Eye (tissue), 1 donor: Measurements from ENCODE around the gene MED10.

ENCODE experiments used
- DNase-seq: peaks from one replicate; pipeline ENCODE4 v3.0.0-alpha.2; 2015

The MED10 gene

DNA sequence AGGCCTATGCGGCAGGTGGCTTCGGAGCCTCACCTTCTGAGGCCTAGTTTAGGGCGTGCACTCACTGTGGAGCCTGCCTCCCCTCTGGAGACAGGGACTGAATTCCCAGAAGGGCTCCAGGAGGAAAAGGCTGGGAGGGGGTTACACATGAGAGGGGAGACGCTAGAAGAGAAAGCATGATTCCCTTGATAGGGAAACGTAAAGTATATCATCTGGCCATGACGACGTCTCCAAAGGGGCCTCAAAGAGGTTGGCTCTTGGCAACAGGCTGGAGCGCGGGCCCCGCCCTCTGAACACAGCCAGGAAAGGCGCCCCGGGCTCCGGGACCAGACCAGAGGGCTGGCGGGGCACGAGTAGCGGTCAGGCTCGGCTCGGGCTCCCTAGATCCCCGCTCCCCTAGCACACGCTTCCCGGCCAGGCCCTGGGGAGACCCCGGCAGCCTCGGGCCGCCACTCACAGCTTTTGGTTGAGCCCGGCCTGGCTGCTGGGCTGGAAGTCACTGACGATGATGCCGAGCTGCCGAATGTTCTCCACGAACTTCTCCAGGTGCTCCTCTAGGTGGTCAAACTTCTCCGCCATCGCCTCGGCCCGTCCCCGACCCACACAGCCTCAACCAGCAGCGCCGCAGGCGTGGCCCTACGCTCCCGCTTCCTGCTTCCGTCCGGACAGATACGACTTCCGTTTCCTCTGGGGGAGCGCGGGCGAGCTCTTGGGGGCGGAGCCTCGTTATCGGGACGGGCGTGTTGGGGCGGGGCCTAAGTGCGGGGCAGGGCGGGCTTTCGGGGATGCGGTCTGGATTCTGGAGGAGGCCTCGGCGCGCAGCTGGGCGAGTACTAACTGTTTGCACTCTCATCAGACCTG lies at the start of gene MED10:
Gene MED10 (minus strand): TSS at position 643 of the 861 bp plus-strand sequence. CDS start 64 bp downstream, at position 579.
- peak; percentile 97 for DNase-seq

GRCh38 chr5:6427694-6428093 lies 49.3 kb upstream of the MED10 start:
- no peak for DNase-seq

- no peak for DNase-seq
Observed at GRCh38 chr5:6424700-6425099, 46.4 kb upstream of the MED10 start.

DNA sequence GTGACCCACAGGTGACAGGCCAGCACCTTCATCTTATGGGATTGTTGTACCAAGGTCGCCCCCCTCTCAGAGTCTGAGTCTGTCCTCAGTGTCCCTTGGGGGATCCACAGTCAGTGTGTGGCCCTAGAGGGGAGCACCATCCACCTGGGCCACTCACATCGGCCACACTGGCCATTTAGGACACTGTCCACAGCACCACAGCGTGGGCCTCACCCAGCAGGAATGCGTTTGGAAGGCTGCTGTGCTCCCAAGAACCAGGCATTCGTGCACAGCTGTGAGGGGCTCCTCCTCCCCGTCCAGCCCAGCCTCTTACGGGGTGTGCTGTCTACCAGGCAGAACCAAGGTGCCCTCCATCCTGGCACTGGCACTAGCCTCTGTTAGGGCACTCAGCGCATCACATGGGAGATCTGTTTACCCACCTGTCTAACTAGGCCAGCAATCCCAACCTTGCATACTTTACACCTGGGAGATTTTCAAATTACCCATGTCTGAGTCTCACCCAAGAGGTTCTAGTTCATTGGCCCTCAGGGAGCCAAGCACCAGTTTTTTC lies 45.8 kb upstream of the MED10 start:
- DNase-seq = no peak

GRCh38 chr5:6423327-6424109 lies 45.2 kb upstream of the MED10 start:
- no peak for DNase-seq

GRCh38 chr5:6419340-6419852 lies 41.0 kb upstream of the MED10 start:
- no peak for DNase-seq

DNA sequence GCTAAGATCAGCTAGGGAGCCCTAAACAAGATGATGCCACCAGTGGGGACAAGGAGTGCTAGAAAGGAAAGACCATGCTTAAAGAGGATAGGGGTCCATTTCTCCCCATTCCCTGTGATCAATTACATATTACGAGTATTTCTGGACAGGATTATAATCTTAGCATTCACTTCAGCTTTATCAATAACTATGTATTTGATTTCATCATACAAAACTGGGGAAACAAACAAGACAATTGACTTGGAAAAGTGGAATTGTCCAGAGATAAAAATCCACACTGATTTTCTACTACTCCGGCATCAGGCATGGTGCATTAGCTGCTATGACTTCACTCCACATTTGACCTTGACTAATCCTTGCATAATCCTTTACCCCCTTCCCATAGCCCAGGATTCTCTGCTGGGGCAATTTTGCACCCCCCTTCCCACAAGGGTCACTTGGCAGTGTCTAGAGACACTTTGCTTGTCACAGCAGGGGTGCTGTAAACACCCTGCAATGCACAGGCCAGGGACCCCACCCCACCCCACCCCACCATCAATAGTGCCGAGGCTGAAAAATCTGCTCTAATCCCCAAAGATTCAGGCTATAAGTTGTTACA lies 40.4 kb upstream of the MED10 start:
- no peak for DNase-seq

- DNase-seq = no peak
Observed at GRCh38 chr5:6417657-6418056, 39.3 kb upstream of the MED10 start.

DNA sequence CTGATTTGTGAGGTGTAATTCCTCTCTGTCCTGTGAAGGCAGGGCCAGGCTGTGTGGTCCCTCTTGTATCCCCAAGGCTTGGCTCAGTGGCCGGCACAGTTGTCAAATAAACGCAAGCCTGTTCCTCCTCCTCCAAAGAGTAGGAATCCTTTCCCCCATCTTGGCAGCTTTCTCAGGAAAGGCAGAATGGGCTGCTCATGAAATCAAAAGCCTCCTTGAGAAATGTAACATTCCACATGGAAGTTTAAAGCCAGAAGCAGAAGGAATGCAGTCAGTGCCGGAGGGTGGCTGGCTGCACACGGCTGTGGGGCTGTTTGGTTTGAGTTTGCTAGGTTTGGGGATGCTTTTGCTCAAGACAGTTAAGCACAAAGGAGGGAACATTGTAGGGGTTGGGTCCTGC lies 34.5 kb upstream of the MED10 start:
- no peak for DNase-seq

DNA sequence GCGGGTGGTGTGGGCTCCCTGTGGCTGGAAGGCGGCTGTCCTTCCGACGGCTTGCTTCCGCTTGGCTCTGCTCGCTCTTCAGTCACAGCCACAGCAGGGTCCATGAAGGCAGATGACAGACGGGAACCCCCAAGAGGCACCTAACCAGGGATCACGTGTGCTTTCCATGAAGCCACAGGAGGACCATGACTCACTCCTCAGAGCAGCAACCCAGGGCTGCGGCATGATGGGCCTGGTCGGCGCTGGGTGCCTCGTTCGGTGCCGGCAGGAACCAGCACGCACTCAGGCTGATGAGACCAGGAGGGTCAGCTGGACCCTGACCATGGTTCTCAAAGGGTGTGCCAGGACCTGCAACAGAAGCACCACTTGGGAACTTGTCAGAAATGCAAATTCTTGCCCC lies 32.8 kb upstream of the MED10 start:
- DNase-seq = no peak

GRCh38 chr5:6410421-6410820 lies 32.1 kb upstream of the MED10 start:
- no peak for DNase-seq

DNA sequence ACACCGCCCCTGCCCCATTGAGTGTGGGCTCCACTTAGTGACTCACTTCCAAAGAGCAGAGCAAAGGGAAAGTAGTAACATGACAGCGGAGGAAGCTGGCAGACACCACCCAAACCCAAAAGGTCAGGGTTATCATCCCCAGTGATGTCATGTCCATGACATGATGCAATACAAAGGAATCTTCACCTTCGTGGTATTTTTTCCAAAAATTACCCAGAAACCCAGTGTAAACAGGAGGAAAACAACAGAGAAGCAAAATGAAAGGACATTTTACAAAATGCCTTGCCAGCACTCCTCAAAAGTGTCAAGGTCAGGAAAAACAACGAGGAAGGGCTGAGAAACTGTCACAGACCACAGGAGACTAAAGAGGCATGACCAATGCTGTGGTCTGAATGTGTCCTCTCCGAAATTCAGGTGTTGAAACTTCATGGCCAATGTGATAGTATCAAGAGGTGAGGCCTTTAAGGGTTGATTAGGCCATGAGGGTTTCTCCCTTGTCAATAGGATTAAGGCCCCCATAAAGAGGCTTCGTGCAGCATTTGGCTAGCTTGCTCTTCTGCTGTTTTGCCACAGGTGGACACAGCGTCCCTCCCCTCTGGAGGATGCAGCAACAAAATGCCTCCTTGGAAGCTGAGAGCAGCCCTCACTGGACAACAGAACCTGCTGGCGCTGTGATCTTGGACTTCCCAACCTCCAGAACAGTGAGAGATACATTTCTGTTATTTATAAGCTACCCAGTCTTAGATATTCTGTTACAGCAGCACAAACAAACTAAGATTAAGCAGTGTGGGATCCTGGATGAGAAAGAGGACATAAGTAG lies 30.5 kb upstream of the MED10 start:
- DNase-seq = no peak

- DNase-seq = no peak
Observed at GRCh38 chr5:6408260-6408596, 29.9 kb upstream of the MED10 start.

DNA sequence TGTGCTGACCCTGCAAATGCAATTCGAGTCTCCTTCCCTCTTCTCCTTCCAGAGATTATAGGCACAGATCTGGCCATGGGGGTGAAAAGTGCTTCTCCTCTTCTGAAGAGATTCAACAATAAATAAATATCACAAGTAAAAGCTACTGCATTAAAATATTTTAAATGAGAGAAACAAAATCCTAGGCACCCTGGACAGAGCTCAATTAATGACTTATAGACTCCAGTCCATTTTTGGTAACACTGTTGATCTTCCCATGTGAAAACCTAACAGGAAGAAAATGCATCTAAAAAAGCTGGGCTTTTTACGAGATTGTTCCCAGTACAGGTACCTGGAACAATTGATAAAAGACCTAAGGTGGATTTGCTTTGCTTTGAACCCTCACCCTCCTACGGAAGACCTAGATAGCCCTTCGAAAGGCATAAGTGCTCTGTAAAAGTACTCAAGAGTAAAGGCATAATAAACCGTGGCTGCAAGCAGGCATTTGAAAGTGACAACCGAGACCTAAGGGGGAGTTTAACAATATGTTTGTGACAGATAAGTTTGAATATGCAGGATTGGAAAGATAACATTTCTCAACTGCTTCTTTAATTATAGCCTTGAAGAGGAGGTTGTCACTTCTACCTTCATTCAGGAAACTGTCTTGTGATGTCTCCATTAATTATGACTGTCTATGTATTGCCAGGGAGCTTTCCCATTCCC lies 29.4 kb upstream of the MED10 start:
- no peak for DNase-seq

- DNase-seq = no peak
Observed at GRCh38 chr5:6405591-6405990, 27.2 kb upstream of the MED10 start.

DNA sequence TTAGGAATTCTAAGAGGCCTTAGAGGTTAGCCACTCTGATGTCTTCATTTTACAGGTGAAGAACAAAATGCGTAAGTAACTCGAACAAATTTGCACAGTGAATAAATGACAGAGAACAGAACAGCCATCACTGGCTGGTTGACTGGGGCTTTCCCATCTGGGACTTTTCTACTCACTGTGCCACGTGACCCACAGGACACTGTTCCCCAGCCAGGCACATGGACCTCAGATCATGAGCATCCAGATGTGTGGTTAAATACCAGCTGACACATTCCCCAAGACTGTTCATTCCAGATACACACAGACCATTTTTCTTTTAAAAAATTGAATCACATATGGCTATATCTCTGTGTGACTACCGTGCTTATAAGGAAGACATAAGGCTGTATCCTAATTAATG lies 25.8 kb upstream of the MED10 start:
- no peak for DNase-seq

DNA sequence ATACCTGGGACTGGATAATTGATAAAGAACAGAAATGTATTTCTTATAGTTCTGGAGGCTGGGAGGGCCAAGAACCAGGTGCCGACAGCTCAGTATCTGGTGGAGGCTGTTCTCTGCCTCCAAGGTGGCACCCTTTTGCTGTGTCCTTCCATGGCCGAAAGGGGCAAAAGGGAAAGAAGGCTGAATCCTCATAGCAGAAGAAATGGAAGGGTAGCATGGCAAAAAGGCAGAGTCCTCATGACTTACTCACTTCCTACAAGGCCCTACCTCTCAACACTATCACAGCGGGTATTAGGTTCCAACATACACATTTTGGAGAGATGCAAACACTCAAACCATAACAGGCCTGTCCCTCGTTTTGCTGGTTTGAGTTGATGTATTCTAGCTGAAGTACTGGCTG lies 25.1 kb upstream of the MED10 start:
- DNase-seq = no peak

DNA sequence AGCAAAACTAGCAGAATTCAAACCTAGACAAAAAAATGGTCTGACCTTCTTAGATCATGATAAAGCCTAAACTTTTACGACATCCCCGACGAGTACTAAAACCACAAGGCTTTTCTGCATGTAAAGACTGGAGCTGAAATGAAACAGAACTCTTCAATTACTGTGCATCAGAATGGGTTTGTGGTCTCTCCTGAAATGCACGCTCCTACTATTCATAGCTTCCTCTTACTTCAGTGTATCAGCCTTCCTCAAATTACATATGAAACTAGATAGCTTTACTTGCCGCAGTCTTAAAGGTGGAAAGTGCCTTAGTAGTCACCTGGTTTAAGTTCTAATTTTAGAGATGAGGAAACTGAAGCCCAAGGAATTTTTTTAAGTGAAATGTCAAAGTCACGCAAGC lies 24.6 kb upstream of the MED10 start:
- no peak for DNase-seq

DNA sequence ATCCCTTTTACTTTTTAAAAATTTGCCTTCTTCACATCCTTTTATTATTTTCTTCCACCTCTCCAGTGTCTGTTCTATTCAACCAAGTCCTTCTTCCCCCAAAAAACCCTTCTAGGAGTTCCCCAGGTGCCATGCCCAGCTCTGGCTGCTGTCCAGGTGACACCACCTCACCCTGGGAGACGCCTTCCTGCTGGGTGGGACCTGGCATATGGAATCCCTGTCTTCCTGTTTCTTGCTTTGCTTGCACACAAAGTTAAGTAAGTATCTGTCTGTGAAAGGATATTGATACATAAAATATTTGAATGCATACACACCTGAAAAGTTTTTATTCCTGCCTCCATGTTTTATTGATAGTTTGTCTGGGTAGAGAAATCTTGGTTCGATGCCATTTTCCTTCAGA lies 23.1 kb upstream of the MED10 start:
- DNase-seq = no peak

DNA sequence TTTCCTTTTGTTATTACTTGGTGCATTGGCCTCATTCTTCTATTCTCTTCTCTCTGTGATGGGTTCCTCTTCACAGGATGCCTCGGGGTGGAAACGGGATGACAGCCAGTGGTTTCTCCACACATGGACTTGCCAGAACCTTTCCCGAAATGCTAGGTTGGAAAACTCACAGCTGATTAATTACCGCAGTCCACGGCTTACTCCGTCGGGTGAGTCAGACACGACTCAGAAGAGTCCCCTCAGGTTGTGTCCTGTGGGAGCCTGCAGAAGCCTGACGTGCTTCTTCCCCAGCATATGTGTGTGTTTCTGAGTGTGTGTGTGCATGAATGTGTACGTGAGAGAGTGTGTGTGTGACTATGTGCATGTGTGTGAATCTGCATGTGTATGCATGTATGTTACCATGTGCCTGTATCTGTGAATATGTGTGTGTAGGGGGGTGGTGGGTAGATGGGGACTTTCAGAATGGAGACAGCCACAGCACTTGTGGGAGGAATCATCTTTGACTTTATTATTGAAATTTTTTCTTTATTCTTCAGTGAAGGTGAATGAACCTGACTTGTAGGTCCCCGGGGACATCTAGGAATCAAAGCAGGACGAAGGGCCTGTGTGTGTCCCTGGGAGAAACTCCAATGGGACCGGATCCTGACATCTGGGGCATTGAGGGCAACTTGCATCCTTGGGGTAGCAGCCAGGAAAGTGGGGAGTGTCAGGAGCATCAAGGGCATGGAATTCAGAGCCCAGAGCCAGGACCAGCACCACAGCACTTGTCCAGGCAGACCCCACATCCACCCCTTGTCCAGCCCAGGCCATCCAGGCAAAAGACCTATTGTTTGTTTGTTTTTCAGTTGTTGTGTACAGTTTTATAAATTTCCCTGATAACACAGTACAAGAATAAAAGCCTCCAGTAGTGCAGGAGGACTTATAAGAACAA lies 21.9 kb upstream of the MED10 start:
- no peak for DNase-seq
